Colonic mucosa (tissue), 4 donors: ENCODE measurements around the gene HCAR3. TPM values are rescaled to one million over a fixed set of nuclear protein-coding genes. Genes with fewer than 3 reads are reported as not detected.
"Not testable (repeated sequence)": the region's sequence is repeated elsewhere in the genome, so short reads cannot be mapped to it uniquely, and the experiment has no call there.

Experiments
- DNase-seq: peaks from one replicate; pipeline ENCODE4 v3.0.0-alpha.2; 2020
- H3K27ac ChIP-seq: fragments of 200-600 bp; one replicate; pipeline ENCODE4 v1.8.0; 2021
- H3K27me3 ChIP-seq: fragments of 200-600 bp; one replicate; pipeline ENCODE4 v1.8.0; 2021
- H3K36me3 ChIP-seq: fragments of 200-600 bp; one replicate; pipeline ENCODE4 v1.8.0; 2021
- H3K4me1 ChIP-seq: fragments of 200-600 bp; one replicate; pipeline ENCODE4 v1.8.0; 2021; ENCODE audit warnings: mild to moderate bottlenecking
- H3K4me3 ChIP-seq: fragments of 200-600 bp; one replicate; pipeline ENCODE4 v1.8.0; 2021
- H3K9ac ChIP-seq, 2 donors: one replicate each; pipeline ENCODE4 v1.7.0; 2013; ENCODE audit warnings: control low read depth in 2 of 2, low read depth in 2 of 2, low read length in 2 of 2
- H3K9me3 ChIP-seq: fragments of 200-600 bp; one replicate; pipeline ENCODE4 v1.8.0; 2021
- intact Hi-C: fragments of 100-400 bp; cut with DNase I; formaldehyde crosslinking; loops from one replicate; pipeline ENCODE4 v1.14.1; 2022
- total RNA-seq, 2 donors: library from RNA; stranded (reverse); fragmentation: NEBNext Ultra II Directional in 1 of 2; extraction: Animal tissue kit (Norgen Biotek cat#: 25700) in 1 of 2; gene quantifications; one replicate each; pipeline ENCODE4 v1.2.1, GENCODE V29; 2021
- TF ChIP-seq, protein P1 (sequence below): fragments of 200-600 bp; IDR thresholded peaks from one replicate; pipeline ENCODE4 v1.8.0; 2022; ENCODE audit warnings: antibody characterized with exemption, mild to moderate bottlenecking
- donor health status: healthy.
- donor health status: DM: no; HTN: no; CAD: no.
- donor health status: DM: no; HTN: no; CAD: no.

Gene HCAR3
- total RNA-seq, 2 donors from 2014 or later, result 0.12 to 0.56 TPM

DNA sequence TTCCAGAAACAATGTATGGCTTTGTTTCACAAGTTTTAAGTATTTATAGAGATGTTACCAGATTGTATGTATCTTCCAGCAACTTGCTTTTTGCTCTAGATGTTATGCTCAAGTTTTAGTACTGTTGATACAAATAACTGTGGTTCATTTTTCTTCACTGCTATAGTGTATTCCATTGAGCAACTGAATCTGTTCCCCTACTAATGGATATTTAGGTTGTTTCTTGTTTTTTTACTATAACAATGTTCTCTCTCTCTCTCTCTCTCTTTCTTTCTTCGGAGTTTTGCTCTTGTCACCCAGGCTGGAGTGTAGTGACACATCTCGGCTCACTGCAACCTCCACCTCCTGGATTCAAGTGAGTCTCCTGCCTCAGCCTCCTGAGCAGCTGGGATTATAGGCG is 30.1 kb downstream of the HCAR3 start:
- Histone ChIP-seq H3K4me1 (no peaks in the 10 kb centered on the region), H3K36me3 (no peaks in the 10 kb centered on the region), H3K9me3 (no peaks in the 10 kb centered on the region), H3K27me3 (no peaks in the 10 kb centered on the region), H3K27ac (no peak overlapping the region), H3K4me3 (no peak overlapping the region), H3K9ac (no peak overlapping the region)
- intact Hi-C loops, result no loop called here
- no peak for DNase-seq
- TF ChIP-seq, protein P1, sequence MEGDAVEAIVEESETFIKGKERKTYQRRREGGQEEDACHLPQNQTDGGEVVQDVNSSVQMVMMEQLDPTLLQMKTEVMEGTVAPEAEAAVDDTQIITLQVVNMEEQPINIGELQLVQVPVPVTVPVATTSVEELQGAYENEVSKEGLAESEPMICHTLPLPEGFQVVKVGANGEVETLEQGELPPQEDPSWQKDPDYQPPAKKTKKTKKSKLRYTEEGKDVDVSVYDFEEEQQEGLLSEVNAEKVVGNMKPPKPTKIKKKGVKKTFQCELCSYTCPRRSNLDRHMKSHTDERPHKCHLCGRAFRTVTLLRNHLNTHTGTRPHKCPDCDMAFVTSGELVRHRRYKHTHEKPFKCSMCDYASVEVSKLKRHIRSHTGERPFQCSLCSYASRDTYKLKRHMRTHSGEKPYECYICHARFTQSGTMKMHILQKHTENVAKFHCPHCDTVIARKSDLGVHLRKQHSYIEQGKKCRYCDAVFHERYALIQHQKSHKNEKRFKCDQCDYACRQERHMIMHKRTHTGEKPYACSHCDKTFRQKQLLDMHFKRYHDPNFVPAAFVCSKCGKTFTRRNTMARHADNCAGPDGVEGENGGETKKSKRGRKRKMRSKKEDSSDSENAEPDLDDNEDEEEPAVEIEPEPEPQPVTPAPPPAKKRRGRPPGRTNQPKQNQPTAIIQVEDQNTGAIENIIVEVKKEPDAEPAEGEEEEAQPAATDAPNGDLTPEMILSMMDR, result no peak

DNA sequence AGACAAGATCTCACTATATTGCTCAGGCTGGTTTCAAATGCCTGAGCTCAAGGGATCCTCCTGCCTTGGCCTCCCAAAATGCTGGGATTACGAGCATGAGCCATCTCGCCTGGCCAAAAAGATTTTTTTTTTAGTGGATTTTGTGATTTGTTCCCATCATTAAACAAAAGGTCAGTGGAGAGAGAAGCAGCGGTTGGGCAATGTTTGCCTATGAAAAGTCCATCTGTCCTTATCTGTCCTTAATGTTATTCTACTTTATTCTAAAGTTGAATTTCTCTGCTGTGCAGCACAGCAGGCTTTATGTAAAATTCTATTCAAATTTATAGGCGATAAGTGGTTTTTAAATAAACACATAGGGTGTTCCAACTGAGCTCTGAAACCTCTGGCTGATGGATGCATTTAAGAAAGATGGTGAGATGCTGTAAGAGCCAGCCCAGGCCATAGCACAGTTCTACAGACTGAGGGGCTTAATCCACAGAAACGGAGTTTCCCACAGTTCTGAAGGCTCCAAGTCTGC is 32.3 kb downstream of the HCAR3 start:
- Histone ChIP-seq H3K27me3 (no peaks in the 10 kb centered on the region), H3K4me1 (no peaks in the 10 kb centered on the region), H3K4me3 (no peak overlapping the region), H3K36me3 (no peaks in the 10 kb centered on the region), H3K9me3 (no peaks in the 10 kb centered on the region), H3K9ac (no peak overlapping the region), H3K27ac (no peak overlapping the region)
- TF ChIP-seq, protein P1, result no peak
- intact Hi-C loops, result no loop called here
- DNase-seq, result no peak

- Histone ChIP-seq H3K9ac (no peak overlapping the region), H3K27ac (no peak overlapping the region), H3K27me3 (no peaks in the 10 kb centered on the region), H3K4me3 (no peak overlapping the region), H3K4me1 (no peaks in the 10 kb centered on the region), H3K36me3 (no peaks in the 10 kb centered on the region), H3K9me3 (no peaks in the 10 kb centered on the region)
- intact Hi-C loops, result no loop called here
- no peak for DNase-seq
- TF ChIP-seq, protein P1, result no peak
These were observed 34.8 kb downstream of the HCAR3 start for GRCh38 chr12:122681814-122682213.

- intact Hi-C loops, H3K4me1 ChIP-seq: not testable (repeated sequence)
These were observed 35.6 kb downstream of the HCAR3 start for GRCh38 chr12:122680989-122681388.

GRCh38 chr12:122676781-122677180 is 39.8 kb downstream of the HCAR3 start:
- H3K4me3 ChIP-seq, H3K36me3 ChIP-seq, H3K9me3 ChIP-seq, DNase-seq, H3K4me1 ChIP-seq, intact Hi-C loops, H3K27ac ChIP-seq, H3K27me3 ChIP-seq, H3K9ac ChIP-seq: not testable (repeated sequence)

More at GRCh38 chr12:122680989-122681388, 35.6 kb downstream of the HCAR3 start:
- H3K36me3 ChIP-seq, H3K27ac ChIP-seq, H3K9ac ChIP-seq, DNase-seq, H3K4me3 ChIP-seq, H3K9me3 ChIP-seq, H3K27me3 ChIP-seq: not testable (repeated sequence)

DNA sequence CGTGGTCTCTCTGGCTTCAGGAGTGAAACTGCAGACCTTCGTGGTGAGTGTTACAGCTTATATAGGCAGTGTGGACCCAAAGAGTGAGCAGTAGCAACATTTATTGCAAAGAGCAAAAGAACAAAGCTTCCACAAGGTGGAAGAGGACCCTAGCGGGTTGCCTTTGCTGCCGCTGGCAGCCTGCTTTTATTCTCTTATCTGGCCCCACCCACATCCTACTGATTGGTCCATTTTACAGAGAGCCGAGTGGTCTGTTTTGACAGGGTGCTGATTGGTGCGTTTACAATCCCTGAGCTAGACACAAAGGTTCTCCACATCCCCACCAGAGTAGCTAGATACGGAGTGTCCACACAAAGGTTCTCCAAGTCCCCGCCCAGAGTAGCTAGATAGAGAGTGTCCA is 40.6 kb downstream of the HCAR3 start:
- H3K4me3 ChIP-seq, H3K4me1 ChIP-seq, H3K27ac ChIP-seq, intact Hi-C loops, H3K27me3 ChIP-seq, DNase-seq, H3K36me3 ChIP-seq, H3K9ac ChIP-seq, H3K9me3 ChIP-seq: not testable (repeated sequence)

GRCh38 chr12:122672515-122672914 is 44.1 kb downstream of the HCAR3 start:
- no peak for DNase-seq
- H3K27me3 ChIP-seq, result no peaks in the 10 kb centered on the region
- no peak overlapping the region for H3K27ac ChIP-seq
- no peaks in the 10 kb centered on the region for H3K9me3 ChIP-seq
- TF ChIP-seq, protein P1, result no peak
- intact Hi-C loops, result no loop called here
- no peak overlapping the region for H3K4me3 ChIP-seq
- no peaks in the 10 kb centered on the region for H3K4me1 ChIP-seq
- no peak overlapping the region for H3K9ac ChIP-seq
- H3K36me3 ChIP-seq, result no peaks in the 10 kb centered on the region
